GM12878 (cell line): ENCODE results near the gene CRTC3. TPM values are rescaled to one million over a fixed set of nuclear protein-coding genes. Genes with fewer than 3 reads are reported as not detected.

ENCODE experiments used
- ATAC-seq: fragments of 200-7000 bp; cut with Tn5 transposase; 3 replicates; pipeline ENCODE4 v1.9.1; 2020; ENCODE audit warnings: mild to moderate bottlenecking, moderate library complexity
- BruUV-seq: library from RNA; stranded (reverse); fragments of 400-500 nt; replicated peaks from 2 replicates; lab custom pipeline; 2021; lab: Mats Ljungman, UMichigan
- CTCF ChIA-PET: fragments of 300-600 bp; sonication (Branson Sonifier 250); formaldehyde crosslinking; extraction: SDS; loops from one replicate; lab custom pipeline; 2021; ENCODE audit warnings: inconsistent platforms; lab: Yijun Ruan, JAX
- POLR2A ChIA-PET: fragments of 350-600 bp; formaldehyde crosslinking; extraction: SDS; loops from one replicate; lab custom pipeline; 2021; ENCODE audit warnings: inconsistent platforms; lab: Charles Lee
- RAD21 ChIA-PET: fragments of 300-600 bp; sonication (Branson Sonifier 250); formaldehyde crosslinking; loops from one replicate; lab custom pipeline; 2023; ENCODE audit warnings: antibody characterized with exemption; ENCODE audit not compliant: unreplicated experiment; lab: Charles Lee
- SMC1A ChIA-PET: fragments of 300-600 bp; sonication (Branson Sonifier 250); formaldehyde crosslinking; loops from one replicate; lab custom pipeline; 2023; ENCODE audit not compliant: unreplicated experiment, uncharacterized antibody; lab: Charles Lee
- DNase-seq: peaks from one replicate; pipeline ENCODE4 v3.0.0-alpha.2; 2011; ENCODE audit warnings: low read depth, low spot score
- FAIRE-seq: peaks from 3 replicates; lab custom pipeline; 2011; peaks lifted over from hg19 to GRCh38; lab: Jason Lieb, UNC
- H2AFZ ChIP-seq: 2 replicates; pipeline ENCODE4 v1.6.0; 2011; ENCODE audit warnings: low read depth, low read length, control low read depth; ENCODE audit not compliant: control insufficient read depth
- H3K27ac ChIP-seq: 2 replicates; pipeline ENCODE4 v1.5.1; 2011; ENCODE audit warnings: control low read depth; ENCODE audit not compliant: control insufficient read depth, insufficient read depth
- H3K27me3 ChIP-seq, 2 experiments: replicated peaks in 1 of 2; 2 replicates each; pipeline versions ENCODE4 v1.6.0 to v1.6.1; 2011; ENCODE audit warnings: low read length in 1 of 2; ENCODE audit not compliant: control insufficient read depth in 2 of 2, insufficient read depth in 2 of 2
- H3K36me3 ChIP-seq, 2 experiments: 2 replicates each; pipeline ENCODE4 v1.5.1; 2011; ENCODE audit warnings: low read length in 1 of 2; ENCODE audit not compliant: control insufficient read depth in 2 of 2, insufficient read depth in 2 of 2
- H3K4me1 ChIP-seq: 2 replicates; pipeline ENCODE4 v1.6.1; 2011; ENCODE audit warnings: mild to moderate bottlenecking, low read length, moderate library complexity, mixed read lengths; ENCODE audit not compliant: control insufficient read depth, insufficient read depth
- H3K4me2 ChIP-seq: 2 replicates; pipeline ENCODE4 v1.6.0; 2011; ENCODE audit warnings: control low read depth; ENCODE audit not compliant: control insufficient read depth, insufficient read depth
- H3K4me3 ChIP-seq: fragments of 200-600 bp; sonication (generic); 2 replicates; pipeline ENCODE4 v1.5.1; 2016
- H3K79me2 ChIP-seq: 2 replicates; pipeline ENCODE4 v1.6.0; 2011; ENCODE audit warnings: low read length; ENCODE audit not compliant: control insufficient read depth, insufficient read depth
- H3K9ac ChIP-seq: 2 replicates; pipeline ENCODE4 v1.8.0; 2011; ENCODE audit warnings: low read length, control low read depth, mixed read lengths; ENCODE audit not compliant: control insufficient read depth, insufficient read depth
- H3K9me3 ChIP-seq: replicated peaks from 3 replicates; pipeline ENCODE4 v1.5.1; 2011; ENCODE audit warnings: mild to moderate bottlenecking, low read length; ENCODE audit not compliant: control insufficient read depth, insufficient read depth
- H4K20me1 ChIP-seq: 2 replicates; pipeline ENCODE4 v1.6.0; 2011; ENCODE audit not compliant: control insufficient read depth, insufficient read depth
- BCL11A ChIP-seq: IDR thresholded peaks from 2 replicates; pipeline ENCODE4 v1.6.1; 2011; ENCODE audit warnings: low read depth, low read length
- BHLHE40 ChIP-seq, 2 experiments: fragments of 450-650 bp in 1 of 2; IDR thresholded peaks; 2 replicates each; pipeline ENCODE4 v1.6.1; 2011 to 2017; ENCODE audit warnings: low read depth in 2 of 2, borderline replicate concordance in 1 of 2, improper control_type of control experiment in 1 of 2, low read length in 1 of 2, mild to moderate bottlenecking in 1 of 2
- ESRRA ChIP-seq: IDR thresholded peaks from 2 replicates; pipeline ENCODE4 v1.6.1; 2012; ENCODE audit warnings: mild to moderate bottlenecking, low read length, improper control_type of control experiment
- NR2F1 ChIP-seq: fragments of 450-650 bp; conservative IDR thresholded peaks from 2 replicates; pipeline ENCODE4 v1.6.1; 2017; ENCODE audit warnings: mild to moderate bottlenecking
- PAX8 ChIP-seq: fragments of 450-650 bp; IDR thresholded peaks from 2 replicates; pipeline ENCODE4 v1.6.1; 2017; ENCODE audit warnings: mild to moderate bottlenecking, moderate library complexity
- POLR2AphosphoS2 ChIP-seq: IDR thresholded peaks from 2 replicates; pipeline ENCODE4 v1.6.1; 2011; ENCODE audit warnings: low read depth, mild to moderate bottlenecking, low read length, improper control_type of control experiment, moderate library complexity
- RELA ChIP-seq: fragments of 450-650 bp; IDR thresholded peaks from 2 replicates; pipeline ENCODE4 v1.8.0; 2014; ENCODE audit warnings: borderline replicate concordance; ENCODE audit not compliant: partially characterized antibody
- SIX5 ChIP-seq: IDR thresholded peaks from 2 replicates; pipeline ENCODE4 v1.6.1; 2011; ENCODE audit warnings: mild to moderate bottlenecking, low read depth, low read length, moderate library complexity; ENCODE audit not compliant: severe bottlenecking
- SMAD5 ChIP-seq: IDR thresholded peaks from 2 replicates; pipeline ENCODE4 v1.6.1; 2016; ENCODE audit warnings: antibody characterized with exemption, low read depth
- SMARCA5 ChIP-seq: fragments of 450-650 bp; IDR thresholded peaks from 2 replicates; pipeline ENCODE4 v1.6.1; 2017; ENCODE audit warnings: mild to moderate bottlenecking
- SMC3 ChIP-seq: IDR thresholded peaks from 2 replicates; pipeline ENCODE4 v1.6.1; 2011; ENCODE audit warnings: low read length, improper control_type of control experiment, borderline replicate concordance
- TCF12 ChIP-seq: IDR thresholded peaks from 2 replicates; pipeline ENCODE4 v1.6.1; 2011; ENCODE audit warnings: low read depth, mild to moderate bottlenecking, low read length
- ZNF24 ChIP-seq: fragments of 450-650 bp; IDR thresholded peaks from 2 replicates; pipeline ENCODE4 v1.6.1; 2017; ENCODE audit warnings: antibody characterized with exemption, mild to moderate bottlenecking
- ZNF274 ChIP-seq: IDR thresholded peaks from one replicate; pipeline ENCODE4 v1.8.0; 2011; ENCODE audit not compliant: insufficient read length, insufficient read depth
- WGBS: methylation state at CpG from one replicate; pipeline ENCODE4 v1.1.6; 2016; ENCODE audit warnings: low lambda C conversion rate; ENCODE audit not compliant: insufficient replicate concordance, insufficient coverage; ENCODE audit errors: missing lambda C conversion rate; 5-methylcytosine and 5-hydroxymethylcytosine counted together
- in situ Hi-C: fragments of 300-500 bp; cut with MboI; formaldehyde crosslinking; loops from 9 replicates; pipeline ENCODE4 v1.14.3; 2018; ENCODE audit warnings: mixed read lengths
- intact Hi-C: fragments of 100-400 bp; cut with micrococcal nuclease; formaldehyde crosslinking; loops from one replicate; pipeline ENCODE4 v1.14.2; 2022; ENCODE audit not compliant: unreplicated experiment
- polyA plus RNA-seq, 11 experiments: library from polyadenylated mRNA; depleted of rRNA in 4 of 11; unstranded in 6 of 11; stranded (reverse) in 5 of 11; fragments of >200 nt; fragmentation: Nextera tagmentation in 4 of 11; fragmentation: Illumina TruSeq in 1 of 11; extraction: Ambion mirVana in 4 of 11; extraction: Trizol in 1 of 11; gene quantifications; 1 replicate in 1 of 11; 2 replicates in 10 of 11; pipeline versions ENCODE4 v1.2.1 to v1.2.3, GENCODE V29; 2011 to 2016; ENCODE audit warnings: inconsistent platforms in 2 of 11, missing spikeins in 2 of 11, low read depth in 1 of 11
- total RNA-seq, 4 experiments: library from RNA; depleted of rRNA in 3 of 4; stranded (reverse); fragments of >200 nt in 3 of 4; fragmentation: Illumina TruSeq in 1 of 4; extraction: Trizol in 1 of 4; gene quantifications; 2 replicates each; pipeline versions ENCODE4 v1.2.1 to v1.2.3, GENCODE V29; 2013 to 2021
- TF ChIP-seq, protein P1 (sequence below): fragments of 450-650 bp; IDR thresholded peaks from 2 replicates; pipeline ENCODE4 v1.6.1; 2017; ENCODE audit warnings: low read depth, mild to moderate bottlenecking, moderate library complexity
- TF ChIP-seq, protein P2 (sequence below): IDR thresholded peaks from 2 replicates; pipeline ENCODE4 v1.6.1; 2011; ENCODE audit warnings: low read depth, mild to moderate bottlenecking, low read length, moderate library complexity, borderline replicate concordance; ENCODE audit errors: extremely low read depth
- TF ChIP-seq, protein P3 (sequence below): IDR thresholded peaks from 2 replicates; pipeline ENCODE4 v1.6.1; 2012; ENCODE audit warnings: improper control_type of control experiment, low read depth, low read length; ENCODE audit not compliant: insufficient replicate concordance

CRTC3 gene
- total and polyA plus RNA-seq, 10 of the 15 experiments (the other 5 are each of a cell fraction or from before 2014, with no cell fraction given): 3.5 to 36.9 (median 18.9) TPM

DNA sequence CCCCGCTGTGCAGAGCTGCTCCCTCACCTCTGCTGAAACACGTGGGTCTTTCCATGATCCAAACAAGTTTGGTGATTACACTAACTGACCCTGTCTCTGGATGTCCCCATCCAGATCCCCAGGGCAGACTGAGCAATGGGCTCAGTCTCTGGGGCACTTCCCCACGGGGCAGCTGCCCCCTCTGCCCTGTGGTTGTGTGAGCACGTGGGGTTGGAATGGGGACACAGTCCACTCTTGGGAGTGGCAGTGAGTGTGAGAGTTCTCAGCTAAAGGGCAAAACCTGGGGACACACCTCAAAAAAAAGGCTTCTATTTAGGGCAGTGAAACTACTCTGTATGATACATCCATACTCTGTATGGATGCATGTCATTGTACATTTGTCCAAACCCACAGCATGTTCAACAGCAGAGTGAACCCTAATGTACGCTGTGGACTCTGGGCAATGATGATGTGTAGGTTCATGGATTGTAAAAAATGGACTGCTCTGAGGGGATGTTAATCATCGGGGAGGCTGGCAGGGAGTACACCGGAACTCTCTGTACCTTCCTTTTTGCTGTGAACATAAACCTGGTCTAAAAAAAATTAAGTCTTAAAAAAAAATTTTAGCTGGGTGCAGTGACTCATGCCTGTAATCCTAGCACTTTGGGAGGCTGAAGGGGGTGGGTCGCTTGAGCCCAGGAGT, 137.5 kb downstream of the CRTC3 start:
- BruUV-seq: no TSS peak
- Histone ChIP-seq H3K9me3 (no peaks in the 10 kb centered on the region; the same call in 2 of the 3 replicates), H4K20me1 (no peaks in the 10 kb centered on the region), H2AFZ (no peak overlapping the region), H3K27ac (peak overlapping the region; percentile 100), H3K79me2 (peaks cover 35% of the 10 kb centered on the region), H3K4me2 (peak overlapping the region; percentile 24), H3K9ac (peak overlapping the region; percentile 100), H3K27me3 (no peaks in the 10 kb centered on the region), H3K4me1 (peaks cover 44% of the 10 kb centered on the region), H3K36me3 (no peaks in the 10 kb centered on the region), H3K4me3 (0 out of 2 replicates have a peak overlapping the region, but pooled peaks have one; percentile 24)
- FAIRE-seq (peak; percentile 41), DNase-seq (no peak), ATAC-seq (no peak)
- ChIA-PET POLR2A (interaction anchor here (0.5 to 4.9 kb wide), 6 partner anchors 10 to 605 kb away, joined by 3 to 75 read pairs (median 4); partner anchors contain the start of gene BLM), SMC1A (interaction anchor here (1.4 to 11.0 kb wide), 5 partner anchors 9 to 17 kb away, joined by 5 to 112 read pairs (median 9); no protein-coding TSS in a partner anchor), RAD21 (interaction anchor here (0.8 to 5.8 kb wide), 4 partner anchors 18 to 55 kb away, joined by 3 to 52 read pairs (median 14); no protein-coding TSS in a partner anchor), CTCF (interaction anchor here (0.7 to 4.5 kb wide), 4 partner anchors 9 to 24 kb away, joined by 5 to 21 read pairs (median 6); no protein-coding TSS in a partner anchor)
- in situ Hi-C loops (no loop called here), intact Hi-C loops (no loop called here)
- WGBS: 37% methylated on average over 8 of the region's 8 CpGs
- TF ChIP-seq SMC3 (no peak), ZNF24 (no peak), TCF12 (no peak), SIX5 (no peak), POLR2AphosphoS2 (no peak), BHLHE40 (IDR thresholded peaks at IDR 0.05; ENCODE audit: borderline replicate concordance in 1 of 2, low read depth in 2 of 2, low read length in 1 of 2) (peak in 1 of 2 experiments; percentile 27; a peak in 1 of 4 replicates), RELA (no peak), ZNF274 (no peak), BCL11A (no peak), ESRRA (no peak), SMAD5 (peak; percentile 13; the same call in 1 of the 2 replicates), SMARCA5 (no peak), NR2F1 (no peak), PAX8 (no peak)
- TF ChIP-seq, protein P1, sequence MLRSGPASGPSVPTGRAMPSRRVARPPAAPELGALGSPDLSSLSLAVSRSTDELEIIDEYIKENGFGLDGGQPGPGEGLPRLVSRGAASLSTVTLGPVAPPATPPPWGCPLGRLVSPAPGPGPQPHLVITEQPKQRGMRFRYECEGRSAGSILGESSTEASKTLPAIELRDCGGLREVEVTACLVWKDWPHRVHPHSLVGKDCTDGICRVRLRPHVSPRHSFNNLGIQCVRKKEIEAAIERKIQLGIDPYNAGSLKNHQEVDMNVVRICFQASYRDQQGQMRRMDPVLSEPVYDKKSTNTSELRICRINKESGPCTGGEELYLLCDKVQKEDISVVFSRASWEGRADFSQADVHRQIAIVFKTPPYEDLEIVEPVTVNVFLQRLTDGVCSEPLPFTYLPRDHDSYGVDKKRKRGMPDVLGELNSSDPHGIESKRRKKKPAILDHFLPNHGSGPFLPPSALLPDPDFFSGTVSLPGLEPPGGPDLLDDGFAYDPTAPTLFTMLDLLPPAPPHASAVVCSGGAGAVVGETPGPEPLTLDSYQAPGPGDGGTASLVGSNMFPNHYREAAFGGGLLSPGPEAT: no peak
- TF ChIP-seq, protein P2, sequence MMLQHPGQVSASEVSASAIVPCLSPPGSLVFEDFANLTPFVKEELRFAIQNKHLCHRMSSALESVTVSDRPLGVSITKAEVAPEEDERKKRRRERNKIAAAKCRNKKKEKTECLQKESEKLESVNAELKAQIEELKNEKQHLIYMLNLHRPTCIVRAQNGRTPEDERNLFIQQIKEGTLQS: no peak
- TF ChIP-seq, protein P3, sequence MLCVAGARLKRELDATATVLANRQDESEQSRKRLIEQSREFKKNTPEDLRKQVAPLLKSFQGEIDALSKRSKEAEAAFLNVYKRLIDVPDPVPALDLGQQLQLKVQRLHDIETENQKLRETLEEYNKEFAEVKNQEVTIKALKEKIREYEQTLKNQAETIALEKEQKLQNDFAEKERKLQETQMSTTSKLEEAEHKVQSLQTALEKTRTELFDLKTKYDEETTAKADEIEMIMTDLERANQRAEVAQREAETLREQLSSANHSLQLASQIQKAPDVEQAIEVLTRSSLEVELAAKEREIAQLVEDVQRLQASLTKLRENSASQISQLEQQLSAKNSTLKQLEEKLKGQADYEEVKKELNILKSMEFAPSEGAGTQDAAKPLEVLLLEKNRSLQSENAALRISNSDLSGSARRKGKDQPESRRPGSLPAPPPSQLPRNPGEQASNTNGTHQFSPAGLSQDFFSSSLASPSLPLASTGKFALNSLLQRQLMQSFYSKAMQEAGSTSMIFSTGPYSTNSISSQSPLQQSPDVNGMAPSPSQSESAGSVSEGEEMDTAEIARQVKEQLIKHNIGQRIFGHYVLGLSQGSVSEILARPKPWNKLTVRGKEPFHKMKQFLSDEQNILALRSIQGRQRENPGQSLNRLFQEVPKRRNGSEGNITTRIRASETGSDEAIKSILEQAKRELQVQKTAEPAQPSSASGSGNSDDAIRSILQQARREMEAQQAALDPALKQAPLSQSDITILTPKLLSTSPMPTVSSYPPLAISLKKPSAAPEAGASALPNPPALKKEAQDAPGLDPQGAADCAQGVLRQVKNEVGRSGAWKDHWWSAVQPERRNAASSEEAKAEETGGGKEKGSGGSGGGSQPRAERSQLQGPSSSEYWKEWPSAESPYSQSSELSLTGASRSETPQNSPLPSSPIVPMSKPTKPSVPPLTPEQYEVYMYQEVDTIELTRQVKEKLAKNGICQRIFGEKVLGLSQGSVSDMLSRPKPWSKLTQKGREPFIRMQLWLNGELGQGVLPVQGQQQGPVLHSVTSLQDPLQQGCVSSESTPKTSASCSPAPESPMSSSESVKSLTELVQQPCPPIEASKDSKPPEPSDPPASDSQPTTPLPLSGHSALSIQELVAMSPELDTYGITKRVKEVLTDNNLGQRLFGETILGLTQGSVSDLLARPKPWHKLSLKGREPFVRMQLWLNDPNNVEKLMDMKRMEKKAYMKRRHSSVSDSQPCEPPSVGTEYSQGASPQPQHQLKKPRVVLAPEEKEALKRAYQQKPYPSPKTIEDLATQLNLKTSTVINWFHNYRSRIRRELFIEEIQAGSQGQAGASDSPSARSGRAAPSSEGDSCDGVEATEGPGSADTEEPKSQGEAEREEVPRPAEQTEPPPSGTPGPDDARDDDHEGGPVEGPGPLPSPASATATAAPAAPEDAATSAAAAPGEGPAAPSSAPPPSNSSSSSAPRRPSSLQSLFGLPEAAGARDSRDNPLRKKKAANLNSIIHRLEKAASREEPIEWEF: no peak
